K562 (cell line): ENCODE results near the gene F11R.

ENCODE experiments used
- FOXJ3 ChIP-seq: sonication (generic); formaldehyde crosslinking; IDR thresholded peaks from 2 replicates; pipeline ENCODE4 v1.4.0; 2020; ENCODE audit warnings: mild to moderate bottlenecking, missing genetic modification reagents
- POLR2A ChIP-seq: fragments of 450-650 bp; conservative IDR thresholded peaks from 2 replicates; pipeline ENCODE4 v1.6.1; 2016
- TF ChIP-seq, protein P1 (sequence below): sonication (generic); formaldehyde crosslinking; IDR thresholded peaks from 2 replicates; pipeline ENCODE4 v1.8.1; 2022; ENCODE audit warnings: missing genetic modification reagents

DNA sequence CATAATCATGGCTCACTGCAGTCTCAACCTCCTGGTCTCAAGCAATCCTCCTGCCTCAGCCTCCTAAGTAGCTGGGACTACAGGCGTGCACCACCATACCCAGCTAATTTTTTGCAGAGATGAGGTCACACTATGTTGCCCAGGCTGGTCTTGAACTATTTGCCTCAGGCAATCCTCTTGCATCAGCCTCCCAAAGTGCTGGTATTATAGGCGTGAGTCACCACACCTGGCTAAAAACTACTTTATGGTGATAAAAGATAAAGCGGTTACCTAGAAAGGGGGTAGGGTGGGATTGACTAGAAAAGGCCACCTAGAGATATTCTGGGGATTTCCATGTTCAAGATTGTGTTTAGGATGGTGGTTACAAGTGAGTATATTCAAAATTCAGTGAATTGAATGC lies 12.8 kb upstream of the F11R start:
- TF ChIP-seq FOXJ3 (CRISPR knock-in tag): no peak
- no peak for TF ChIP-seq POLR2A
- TF ChIP-seq, protein P1, sequence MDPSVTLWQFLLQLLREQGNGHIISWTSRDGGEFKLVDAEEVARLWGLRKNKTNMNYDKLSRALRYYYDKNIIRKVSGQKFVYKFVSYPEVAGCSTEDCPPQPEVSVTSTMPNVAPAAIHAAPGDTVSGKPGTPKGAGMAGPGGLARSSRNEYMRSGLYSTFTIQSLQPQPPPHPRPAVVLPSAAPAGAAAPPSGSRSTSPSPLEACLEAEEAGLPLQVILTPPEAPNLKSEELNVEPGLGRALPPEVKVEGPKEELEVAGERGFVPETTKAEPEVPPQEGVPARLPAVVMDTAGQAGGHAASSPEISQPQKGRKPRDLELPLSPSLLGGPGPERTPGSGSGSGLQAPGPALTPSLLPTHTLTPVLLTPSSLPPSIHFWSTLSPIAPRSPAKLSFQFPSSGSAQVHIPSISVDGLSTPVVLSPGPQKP (CRISPR knock-in tag): no peak
